ENCODE data around the gene AFTPH.

The AFTPH gene

GRCh38 chr2:64613276-64613675 is 89.1 kb downstream of the AFTPH start:
- no peak overlapping the region for H3K4me3 ChIP-seq (replicated peaks; ENCODE audit: low read depth, low read length)
- TF ChIP-seq CTCF (IDR thresholded peaks at IDR 0.05; ENCODE audit: low read depth, low read length, missing control alignments) = no peak
- no peak for DNase-seq (ENCODE audit: extremely low read depth, low read depth)

GRCh38 chr2:64615192-64615763 is 91.2 kb downstream of the AFTPH start:
- no peak overlapping the region for H3K4me3 ChIP-seq (replicated peaks; ENCODE audit: low read depth, low read length)
- no peak for DNase-seq (ENCODE audit: extremely low read depth, low read depth)
- TF ChIP-seq CTCF (IDR thresholded peaks at IDR 0.05; ENCODE audit: low read depth, low read length, missing control alignments) = no peak

- no peak overlapping the region for H3K4me3 ChIP-seq (replicated peaks; ENCODE audit: low read depth, low read length)
- TF ChIP-seq CTCF (IDR thresholded peaks at IDR 0.05; ENCODE audit: low read depth, low read length, missing control alignments) = no peak
- DNase-seq (ENCODE audit: extremely low read depth, low read depth) = no peak
These were observed 91.9 kb downstream of the AFTPH start for GRCh38 chr2:64615844-64616536.

GRCh38 chr2:64617631-64618151 is 93.6 kb downstream of the AFTPH start:
- no peak for DNase-seq (ENCODE audit: extremely low read depth, low read depth)
- H3K4me3 ChIP-seq (replicated peaks; ENCODE audit: low read depth, low read length) = no peak overlapping the region
- no peak for TF ChIP-seq CTCF (IDR thresholded peaks at IDR 0.05; ENCODE audit: low read depth, low read length, missing control alignments)

- H3K4me3 ChIP-seq (replicated peaks; ENCODE audit: low read depth, low read length) = no peak overlapping the region
- TF ChIP-seq CTCF (IDR thresholded peaks at IDR 0.05; ENCODE audit: low read depth, low read length, missing control alignments) = no peak
- no peak for DNase-seq (ENCODE audit: extremely low read depth, low read depth)
These were observed 96.5 kb downstream of the AFTPH start for GRCh38 chr2:64620661-64621060.

- DNase-seq (ENCODE audit: extremely low read depth, low read depth) = no peak
- TF ChIP-seq CTCF (IDR thresholded peaks at IDR 0.05; ENCODE audit: low read depth, low read length, missing control alignments) = no peak
- no peak overlapping the region for H3K4me3 ChIP-seq (replicated peaks; ENCODE audit: low read depth, low read length)
These were observed 98.5 kb downstream of the AFTPH start for GRCh38 chr2:64622443-64623241.
